Stimulated activated CD8-positive, alpha-beta memory T cell treated with anti-CD3 and anti-CD28 coated beads, Interleukin-2, amount 100 ng/mL, for 48 hours (primary cell): ENCODE data around the gene LPP.

ENCODE experiments used
- DNase-seq, 2 donors: peaks; one replicate each; pipeline ENCODE4 v3.0.0-alpha.2; 2020; ENCODE audit warnings: low read depth in 2 of 2

LPP gene

DNA sequence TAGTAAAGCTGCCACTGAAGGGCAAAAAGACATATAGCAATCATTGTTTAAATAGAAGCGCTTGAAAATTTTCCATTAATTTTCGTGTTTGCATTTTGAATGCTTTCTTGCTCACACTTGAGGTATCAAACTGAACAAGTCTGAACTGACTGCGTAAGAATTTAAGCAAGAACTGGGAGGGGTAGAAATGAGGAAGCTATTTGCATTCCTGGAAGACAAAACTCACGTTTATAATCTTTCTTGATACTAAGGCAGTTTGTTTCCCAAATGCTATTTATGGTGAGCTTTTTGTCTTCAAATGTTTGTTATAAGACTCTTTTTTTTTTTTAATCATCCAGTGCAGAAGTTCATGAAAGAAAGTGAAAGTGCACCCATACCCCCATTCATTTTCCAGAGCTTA, 518.0 kb downstream of the LPP start:
- no peak for DNase-seq

- no peak for DNase-seq
Observed at GRCh38 chr3:188672840-188673239, 518.9 kb downstream of the LPP start.

DNA sequence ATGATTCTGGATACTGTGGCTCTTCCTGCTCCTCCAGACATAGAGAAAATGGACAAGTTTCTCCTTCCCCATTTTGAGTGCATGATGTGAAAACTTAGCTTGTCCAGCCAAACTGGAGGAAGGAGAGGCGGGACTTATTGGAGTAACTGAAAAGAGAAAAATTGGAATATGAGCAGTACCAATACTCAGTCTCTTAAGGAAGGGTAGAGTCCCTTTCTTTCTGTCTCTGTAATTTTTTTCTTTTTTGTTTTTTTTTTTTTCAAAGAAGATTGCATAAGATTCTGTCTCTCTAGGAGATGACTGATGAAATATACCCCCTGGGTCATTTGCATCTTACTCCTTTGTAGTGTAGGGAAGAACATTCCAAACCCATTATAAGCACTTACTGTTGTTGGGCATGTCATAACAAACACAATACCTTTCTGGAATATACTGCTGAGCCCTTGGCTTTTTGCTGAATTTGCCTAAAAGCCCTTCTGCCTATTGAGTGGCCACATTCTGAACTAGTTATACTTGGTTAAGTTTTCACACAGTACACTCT, 519.8 kb downstream of the LPP start:
- DNase-seq: no peak

GRCh38 chr3:188674595-188674994, 520.6 kb downstream of the LPP start:
- DNase-seq: no peak

- no peak for DNase-seq
Observed at GRCh38 chr3:188677344-188677743, 523.4 kb downstream of the LPP start.

DNA sequence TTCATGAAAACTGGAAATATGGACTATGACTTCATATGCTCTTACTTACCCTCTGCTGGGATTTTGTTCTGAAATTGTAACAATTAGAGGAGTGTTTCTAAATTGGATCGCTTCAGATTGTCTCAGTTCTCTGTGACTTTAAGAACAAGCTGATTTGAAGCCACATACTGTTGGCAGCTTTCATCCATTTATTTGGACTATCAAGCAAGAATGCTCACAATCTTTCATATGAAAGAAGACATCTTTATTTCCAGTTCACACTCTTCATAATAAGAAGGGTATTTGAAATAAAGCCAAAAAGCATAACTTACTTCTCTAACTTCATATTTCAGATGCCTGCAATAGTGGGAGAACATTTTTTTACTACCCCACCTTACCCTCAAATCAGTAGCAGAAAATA, 526.2 kb downstream of the LPP start:
- no peak for DNase-seq

DNA sequence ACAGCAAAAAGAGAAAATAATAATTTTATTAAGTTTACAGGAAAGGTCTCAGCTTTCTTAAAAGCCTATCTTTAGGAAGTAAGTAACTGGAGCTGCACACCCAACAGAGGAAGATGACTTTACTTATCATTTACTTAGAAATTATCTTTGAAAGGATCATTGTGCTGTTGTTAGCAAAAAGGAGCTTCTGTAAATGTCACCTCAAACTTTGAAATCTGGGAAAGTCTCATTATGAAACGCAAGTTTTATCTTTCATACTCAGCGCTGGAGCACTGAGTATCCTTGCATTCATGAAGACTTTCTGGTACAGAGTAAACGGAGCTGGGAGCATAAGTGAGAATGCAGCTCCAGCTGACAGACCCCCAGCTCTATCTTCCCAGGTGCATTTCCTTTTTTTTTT, 526.6 kb downstream of the LPP start:
- DNase-seq: no peak

DNA sequence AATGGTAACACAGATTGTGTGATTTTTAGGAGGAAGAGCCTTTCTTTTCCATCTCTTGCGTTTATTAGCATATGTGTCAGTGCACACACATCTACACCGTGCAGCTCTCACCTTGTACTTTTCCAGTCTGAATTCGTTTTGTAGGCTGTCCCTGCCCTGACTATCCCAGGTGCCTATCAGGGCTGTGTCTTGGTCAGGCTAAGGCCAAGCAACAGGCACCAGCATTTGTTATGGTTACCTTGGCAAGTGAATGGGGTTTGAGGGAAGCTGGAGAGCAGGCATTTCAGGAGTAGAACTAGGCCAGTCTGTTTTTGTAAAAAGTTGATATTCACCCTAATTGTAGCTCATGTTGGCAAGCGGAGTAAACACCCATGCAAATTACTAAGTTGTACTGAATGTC, 528.4 kb downstream of the LPP start:
- DNase-seq: no peak

- DNase-seq: peak; percentile 20 to 29
Observed at GRCh38 chr3:188683032-188683521, 529.1 kb downstream of the LPP start.

DNA sequence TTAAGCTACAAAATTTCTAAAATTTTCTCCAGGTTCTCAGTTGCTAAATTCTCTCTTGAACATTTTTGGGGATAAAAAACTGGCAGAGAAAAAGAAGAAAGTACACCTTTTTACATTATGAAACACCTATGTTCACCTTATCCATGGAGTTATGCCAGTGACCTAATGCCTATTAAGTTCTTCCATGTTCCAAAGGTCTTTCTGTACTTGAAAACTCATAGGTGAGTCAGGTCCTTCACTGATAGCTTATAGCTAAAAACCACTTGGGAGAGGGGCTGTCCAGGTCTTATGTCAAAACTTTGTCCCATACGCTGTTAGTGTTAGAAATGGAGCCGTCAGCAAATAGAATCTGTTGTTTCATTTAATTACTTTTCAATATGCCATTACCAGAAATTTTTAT, 530.3 kb downstream of the LPP start:
- DNase-seq: no peak

DNA sequence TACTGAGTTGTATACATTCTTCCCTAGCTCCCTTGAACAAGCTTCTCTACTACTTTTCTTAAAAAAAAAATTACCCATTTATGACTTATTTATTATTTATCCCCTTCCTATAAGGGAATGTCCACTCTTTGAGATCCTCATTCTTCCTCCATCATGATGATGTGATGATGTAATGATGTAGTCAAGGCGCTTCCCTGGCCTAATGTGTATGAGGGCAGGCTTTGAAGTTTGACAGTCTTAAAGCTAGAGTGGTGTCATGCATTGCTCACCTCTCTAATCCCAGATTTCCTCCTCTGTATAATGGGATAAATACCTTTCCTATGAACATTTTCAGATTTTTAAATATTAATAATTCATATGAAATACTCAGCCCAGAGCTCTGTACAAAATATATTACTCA, 531.8 kb downstream of the LPP start:
- no peak for DNase-seq

GRCh38 chr3:188686324-188686723, 532.4 kb downstream of the LPP start:
- DNase-seq: no peak

DNA sequence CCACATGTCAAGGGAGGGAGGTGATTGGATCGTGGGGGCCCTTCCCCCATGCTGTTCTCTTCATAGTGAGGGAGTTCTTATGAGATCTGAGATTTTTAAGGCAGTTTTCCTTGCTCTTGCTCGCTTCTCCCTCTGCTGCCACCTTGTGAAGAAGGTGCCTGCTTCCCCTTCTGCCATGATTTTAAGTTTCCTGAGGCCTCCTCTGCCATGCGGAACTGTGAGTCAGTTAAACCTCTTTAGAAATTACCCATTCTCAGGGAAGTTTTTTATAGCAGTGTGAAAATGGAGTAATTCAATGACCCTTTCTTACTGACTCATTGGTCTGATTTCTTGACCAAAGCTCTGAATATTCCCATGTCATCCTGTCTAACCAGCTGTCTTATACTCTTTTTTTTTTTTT, 533.4 kb downstream of the LPP start:
- DNase-seq: no peak

- no peak for DNase-seq
Observed at GRCh38 chr3:188689101-188689574, 535.2 kb downstream of the LPP start.

- DNase-seq: no peak
Observed at GRCh38 chr3:188690064-188690463, 536.1 kb downstream of the LPP start.

DNA sequence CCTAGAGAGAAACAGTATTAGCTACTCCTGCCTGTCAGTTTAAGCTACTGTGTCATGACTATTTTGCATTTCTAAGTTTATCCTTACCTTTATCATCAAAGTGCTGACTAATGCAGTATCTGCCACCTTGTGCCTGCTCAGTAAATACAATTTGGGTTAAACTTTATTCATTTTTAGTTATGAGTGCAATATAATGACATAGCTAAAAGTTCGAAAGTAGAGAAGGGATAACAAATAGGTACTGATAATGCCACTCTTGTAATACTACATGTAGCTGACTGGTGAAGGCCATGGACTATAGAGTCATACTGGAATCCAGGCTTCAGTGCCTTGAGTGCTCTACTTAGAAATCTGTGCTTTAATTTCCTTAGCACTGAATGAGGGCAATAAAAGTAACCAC, 537.0 kb downstream of the LPP start:
- no peak for DNase-seq

- no peak for DNase-seq
Observed at GRCh38 chr3:188691665-188692064, 537.7 kb downstream of the LPP start.

GRCh38 chr3:188692700-188693099, 538.7 kb downstream of the LPP start:
- no peak for DNase-seq

DNA sequence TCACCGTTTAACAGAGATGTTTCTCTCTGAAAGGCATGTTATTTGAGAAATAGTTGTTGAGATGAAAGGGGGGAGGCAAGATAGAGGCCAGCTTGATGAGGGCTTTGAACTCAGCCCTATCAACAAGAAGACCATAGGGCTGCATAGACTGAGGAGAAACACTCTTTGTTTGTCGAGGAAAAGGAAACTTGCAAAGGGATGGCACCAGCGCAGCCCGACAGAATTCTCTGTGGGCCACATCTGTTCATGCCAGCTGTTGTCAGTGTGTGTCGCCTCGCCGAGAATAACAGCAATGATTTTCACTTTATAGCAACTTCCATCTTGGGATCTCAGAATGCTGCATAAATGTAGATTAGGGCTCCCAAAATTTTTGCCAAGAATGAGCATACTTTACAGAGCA, 539.5 kb downstream of the LPP start:
- DNase-seq: no peak

GRCh38 chr3:188695241-188695640, 541.3 kb downstream of the LPP start:
- DNase-seq: no peak

GRCh38 chr3:188697127-188697526, 543.2 kb downstream of the LPP start:
- DNase-seq: no peak

GRCh38 chr3:188698436-188698835, 544.5 kb downstream of the LPP start:
- no peak for DNase-seq

DNA sequence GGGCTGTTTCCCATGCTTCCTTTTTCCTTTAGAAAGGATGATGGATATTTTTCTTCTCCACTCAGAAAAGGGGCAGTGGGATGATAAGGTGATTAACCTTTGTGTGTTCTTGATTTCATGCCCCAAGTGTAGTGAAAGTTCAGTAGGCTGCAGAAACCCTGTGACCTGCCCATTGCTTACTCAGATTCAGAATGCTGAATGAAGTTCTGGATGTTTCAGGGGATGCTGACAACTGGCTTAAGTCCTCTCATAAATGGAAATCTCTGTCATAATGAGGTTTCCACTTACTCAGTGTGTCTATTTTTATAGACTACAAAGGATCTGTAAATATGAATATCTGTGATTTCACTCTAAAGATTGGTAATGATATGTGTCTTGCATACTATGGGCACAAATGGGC, 546.5 kb downstream of the LPP start:
- DNase-seq: no peak

GRCh38 chr3:188700918-188701317, 547.0 kb downstream of the LPP start:
- no peak for DNase-seq
